Myocyte (in vitro differentiated cells): ENCODE results near the gene SDF2. TPM values are rescaled to one million over a fixed set of nuclear protein-coding genes. Genes with fewer than 3 reads are reported as not detected.

Experiments used
- DNase-seq: peaks from one replicate; pipeline ENCODE4 v3.0.0-alpha.2; 2012; ENCODE audit warnings: low read depth
- polyA plus RNA-seq: library from polyadenylated mRNA; unstranded; fragments of >200 nt; gene quantifications from one replicate; pipeline ENCODE4 v1.2.1, GENCODE V29; 2012; ENCODE audit warnings: missing spikeins
- total RNA-seq: library from RNA; depleted of rRNA; stranded (reverse); fragments of >200 nt; gene quantifications from 2 replicates; pipeline ENCODE4 v1.2.3, GENCODE V29; 2014

The SDF2 gene
- total RNA-seq: 36.3 and 39.7 TPM in 2 replicates
- 81.4 TPM for polyA plus RNA-seq

DNA sequence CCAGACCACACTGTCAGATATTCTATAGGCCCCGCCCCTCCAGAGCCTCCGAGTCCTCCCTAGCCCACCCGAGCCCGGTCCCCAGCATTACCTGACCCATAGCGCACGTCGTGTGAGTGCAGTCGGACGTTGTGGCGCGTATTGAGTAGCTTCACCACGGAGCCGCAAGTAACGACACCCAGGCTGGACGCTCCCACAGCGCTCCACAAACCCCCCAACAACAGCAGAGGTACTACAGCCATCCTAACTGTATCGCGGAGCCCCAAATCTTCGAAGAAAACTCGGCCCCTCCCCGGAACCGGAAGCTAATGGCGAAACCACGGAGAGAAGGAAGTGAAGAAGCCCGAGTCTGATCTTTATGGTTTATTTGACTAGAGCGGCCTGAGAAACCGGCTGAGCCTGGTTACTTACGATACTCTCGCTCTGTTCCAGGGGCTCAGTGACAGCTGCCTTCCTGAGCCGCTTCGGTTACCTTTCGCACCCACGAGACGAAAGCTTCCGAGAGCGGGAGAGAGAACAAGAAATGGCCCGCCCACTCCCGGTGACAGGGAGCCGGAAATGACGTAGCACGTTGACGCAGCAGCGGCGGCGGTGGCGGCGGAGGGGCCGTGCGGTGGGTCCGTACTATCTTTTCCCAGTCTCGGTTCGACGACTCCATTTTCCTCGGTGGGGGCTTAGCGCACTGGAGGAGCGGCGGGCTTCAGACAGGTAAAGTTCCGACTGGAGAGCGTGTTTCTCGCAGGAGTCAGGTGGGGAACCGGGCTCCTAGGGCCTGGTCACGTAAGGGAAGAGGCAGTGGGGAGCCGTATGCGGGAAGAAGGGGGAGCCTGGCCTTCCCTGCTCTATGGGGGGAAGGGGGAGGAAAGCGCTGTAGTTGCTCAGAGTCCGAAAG is at the start of gene SDF2, which contains the start of gene SUPT6H:
SDF2 (minus strand) TSS at position 272 of the 892 bp plus-strand sequence; CDS start at position 242, 30 bp downstream.
SUPT6H (plus strand) TSS at position 571 of the 892 bp plus-strand sequence. CDS start 11,197 bp downstream, outside the sequence.
- DNase-seq: peak; percentile 92

DNA sequence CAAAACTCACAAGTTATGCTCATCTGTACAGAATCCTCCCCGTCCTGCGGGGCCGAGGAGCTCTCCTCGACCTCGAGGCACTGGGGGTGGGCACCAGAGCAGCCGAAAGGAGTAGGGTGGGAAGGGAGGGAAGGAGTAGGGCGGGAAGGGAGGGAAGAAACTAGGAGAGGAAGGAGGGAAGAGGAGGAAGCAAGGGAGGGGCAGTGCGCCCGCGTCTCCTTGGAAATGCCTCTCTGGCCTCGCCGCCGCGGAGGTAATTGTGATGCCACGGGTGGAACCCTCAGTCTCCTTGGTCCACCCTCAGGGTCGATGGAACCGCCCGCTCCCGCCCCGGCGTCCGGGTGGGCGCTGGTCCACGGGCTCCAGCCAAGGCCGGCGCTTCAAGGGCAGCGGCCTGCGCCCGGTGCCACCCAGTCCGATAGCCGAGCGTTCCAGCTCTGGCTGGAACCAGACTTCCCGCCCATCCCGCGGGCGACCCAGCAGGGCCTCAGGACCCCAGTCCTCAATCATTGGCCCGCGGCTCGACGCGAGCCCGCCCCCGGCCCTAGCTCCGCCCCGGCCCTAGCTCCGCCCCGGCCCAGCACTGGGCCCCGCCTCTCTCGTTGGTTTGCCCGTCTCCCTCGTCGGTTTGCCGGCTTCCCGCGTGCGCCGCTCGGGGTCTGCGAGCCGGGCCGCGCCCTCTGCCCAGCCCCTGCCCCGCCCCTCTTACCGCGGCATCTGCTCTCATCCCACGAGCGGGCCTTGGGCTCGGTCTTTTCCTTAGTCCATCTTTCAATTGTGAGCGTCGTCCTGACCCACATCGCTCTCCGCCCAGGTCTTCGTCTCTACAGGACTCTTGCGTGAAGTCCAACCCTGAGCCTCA is 49.4 kb upstream of the SDF2 start:
- peak; percentile 90 for DNase-seq

DNA sequence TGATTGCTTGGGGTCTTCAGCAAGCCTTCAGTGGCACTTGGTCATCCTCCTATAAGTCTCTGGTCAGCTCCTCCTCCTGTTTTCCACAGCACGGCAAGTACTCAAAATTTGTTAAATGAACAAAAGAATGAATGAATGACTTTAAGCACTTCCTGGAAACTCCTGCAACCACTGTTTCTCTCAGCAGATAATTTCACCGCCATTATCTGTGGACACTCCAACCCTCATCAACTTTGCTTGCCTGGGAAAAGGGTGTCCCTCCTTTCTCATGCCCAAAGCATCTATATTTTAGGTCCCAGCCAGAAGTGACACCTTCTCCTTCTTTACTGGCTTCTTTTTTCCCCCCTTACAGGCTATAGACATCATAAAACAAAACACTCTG is 45.6 kb upstream of the SDF2 start:
- no peak for DNase-seq

DNA sequence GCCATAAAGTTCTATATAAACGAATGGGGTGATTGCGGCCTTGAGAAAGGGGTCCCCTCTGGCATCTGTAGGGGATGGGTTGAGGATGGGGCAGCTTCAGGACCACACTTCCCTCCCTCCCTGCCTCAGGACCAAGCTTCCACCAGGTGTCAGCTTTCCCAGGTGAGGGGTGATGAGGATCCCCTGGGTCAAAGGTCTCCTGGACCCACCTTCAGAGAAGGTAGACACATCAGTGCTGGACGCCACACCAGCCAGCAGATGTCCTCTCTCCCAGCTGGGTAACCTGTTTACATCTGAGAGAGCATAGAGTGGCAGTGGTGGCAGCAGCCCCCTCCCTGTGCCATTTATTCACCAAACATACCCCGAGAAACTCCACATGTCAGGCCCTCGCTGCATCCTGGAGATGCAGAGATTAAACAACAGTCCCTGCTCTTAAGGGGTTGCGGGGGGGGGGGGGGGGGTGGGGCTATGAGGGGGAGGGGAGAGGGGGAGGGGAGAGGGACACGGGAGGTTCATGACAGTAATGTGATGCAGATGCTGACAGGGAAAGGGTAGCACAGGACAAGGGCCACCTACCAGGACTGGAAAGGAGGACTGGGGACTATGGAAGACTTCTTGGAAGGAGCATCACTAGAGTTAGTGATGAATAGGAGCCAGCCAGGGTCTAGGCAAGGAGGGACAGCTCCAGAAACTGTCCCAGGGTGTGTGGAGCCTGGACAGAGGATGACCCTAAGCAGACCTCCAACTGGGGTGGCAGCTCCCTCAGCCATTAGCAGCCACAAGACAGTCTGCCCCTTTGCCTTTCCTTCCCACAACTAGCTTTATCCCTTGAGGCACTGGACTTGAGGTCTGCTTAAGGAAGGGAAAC is 45.0 kb upstream of the SDF2 start:
- no peak for DNase-seq

GRCh38 chr17:28705728-28706334 is 44.1 kb upstream of the SDF2 start:
- no peak for DNase-seq

DNA sequence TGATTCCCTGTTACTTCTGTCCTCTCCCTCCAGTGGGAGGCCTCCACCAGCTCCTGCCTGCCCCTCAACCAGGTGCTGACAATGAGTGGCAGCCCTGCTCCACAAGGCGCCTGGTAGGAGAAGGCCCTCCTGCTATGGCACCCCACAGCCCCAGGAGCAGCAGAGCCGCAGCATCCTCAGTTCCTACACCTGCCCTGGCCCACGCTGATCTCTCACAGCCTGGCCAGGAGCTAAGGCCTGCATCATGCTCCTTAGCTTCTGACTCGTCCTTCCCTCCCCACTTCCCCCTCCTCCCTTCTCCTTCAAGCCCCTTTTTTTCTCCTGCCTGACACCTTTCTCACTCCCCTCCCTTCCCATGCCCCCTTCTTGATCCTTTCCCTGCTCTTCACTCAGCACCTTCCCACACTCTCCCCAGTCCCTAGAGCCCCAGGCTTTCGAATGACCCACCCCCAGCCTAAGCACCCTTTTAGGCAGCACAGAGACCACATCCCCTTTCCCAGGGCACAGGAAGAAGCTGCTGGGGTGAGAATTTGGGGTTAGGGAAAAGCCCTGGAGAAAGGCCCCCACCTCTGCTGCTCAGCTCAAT is 43.5 kb upstream of the SDF2 start:
- no peak for DNase-seq

- no peak for DNase-seq
Measured at GRCh38 chr17:28704219-28704858, 42.6 kb upstream of the SDF2 start.

- DNase-seq: no peak
Measured at GRCh38 chr17:28703552-28704218, 42.0 kb upstream of the SDF2 start.

DNA sequence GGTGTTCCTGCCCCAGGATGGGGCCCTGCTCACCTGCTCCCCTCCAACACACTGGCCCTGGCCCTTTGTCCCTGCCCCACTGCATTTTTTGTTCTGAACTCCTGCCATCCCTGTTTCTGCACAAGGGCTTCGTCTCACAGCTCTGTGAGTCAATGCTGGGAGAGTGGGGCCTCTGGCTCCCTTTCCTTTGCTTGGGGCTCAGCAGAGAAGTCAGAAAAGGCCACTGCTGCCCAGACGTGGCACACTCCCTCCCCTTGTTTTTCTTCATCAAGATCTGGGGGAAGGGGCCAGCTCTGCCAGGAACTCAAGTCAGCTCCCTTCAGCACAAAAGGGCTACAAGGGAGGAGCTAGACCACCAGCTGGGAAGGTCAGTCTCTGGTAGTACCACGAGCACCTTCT is 41.0 kb upstream of the SDF2 start:
- no peak for DNase-seq

DNA sequence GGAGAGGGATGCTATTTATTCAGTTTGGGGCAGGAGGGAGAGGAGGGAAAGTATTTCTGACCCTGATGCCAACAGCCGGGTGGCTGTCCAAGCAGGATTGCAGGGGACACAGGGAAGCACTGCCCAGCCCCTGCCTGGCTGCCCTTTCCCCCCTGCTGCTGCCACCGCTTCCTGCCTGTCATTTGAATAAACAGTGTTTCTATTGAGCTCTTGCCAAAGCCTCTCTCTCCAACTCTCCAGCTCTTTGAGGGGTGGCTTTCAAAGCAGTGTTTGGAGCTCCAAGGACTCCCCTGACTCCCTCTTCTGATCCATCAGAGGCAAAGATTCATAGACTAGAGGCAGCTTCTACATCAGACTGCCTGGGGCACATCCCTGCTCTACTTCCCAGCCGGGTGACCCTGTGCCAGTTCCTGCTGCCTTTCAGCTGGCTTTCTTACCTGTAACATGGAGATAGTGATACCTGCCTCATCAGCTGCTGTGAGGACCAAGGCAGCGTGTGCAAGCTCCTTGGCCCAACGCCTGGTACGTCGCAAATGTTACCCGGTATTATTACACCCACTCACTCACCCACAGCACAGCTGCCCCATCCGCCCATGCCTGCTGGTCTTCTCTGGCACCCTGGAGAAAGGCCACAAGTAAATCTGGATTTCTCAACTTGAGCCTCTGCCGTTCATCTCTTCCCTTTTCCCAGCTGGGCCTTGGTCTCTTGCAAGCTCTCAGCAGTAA is 40.5 kb upstream of the SDF2 start:
- DNase-seq: peak; percentile 65

DNA sequence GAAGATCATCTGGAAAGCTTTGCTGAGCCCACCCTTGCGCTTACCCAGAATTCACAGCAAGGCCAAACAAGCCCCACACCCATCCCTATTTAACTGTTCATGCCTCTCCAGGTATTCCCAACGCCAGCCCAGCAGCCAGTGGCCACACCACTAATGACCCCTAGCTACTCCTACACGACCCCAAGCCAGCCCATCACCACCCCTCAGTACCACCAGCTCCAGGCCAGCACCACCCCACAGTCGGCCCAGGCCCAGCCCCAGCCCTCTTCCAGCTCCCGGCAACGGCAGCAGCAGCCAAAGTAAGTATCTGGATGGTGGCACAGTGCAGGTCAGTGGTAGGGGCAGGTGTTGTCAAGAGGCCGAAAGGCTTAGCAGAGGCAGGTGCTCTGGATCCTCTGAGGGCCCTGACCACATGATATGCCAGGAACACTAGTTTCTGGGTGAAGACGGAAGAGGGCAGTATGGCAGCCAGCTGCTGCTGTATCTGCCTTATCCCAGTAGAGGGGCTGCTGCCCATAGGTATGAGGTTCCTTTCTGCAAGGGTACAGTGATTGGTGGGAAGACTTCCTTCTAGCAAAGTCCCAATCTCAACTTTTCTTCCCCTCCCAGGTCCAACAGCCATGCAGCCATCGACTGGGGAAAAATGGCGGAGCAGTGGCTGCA is 39.3 kb upstream of the SDF2 start:
- DNase-seq: no peak

GRCh38 chr17:28700278-28700677 is 38.6 kb upstream of the SDF2 start:
- DNase-seq: no peak

GRCh38 chr17:28698253-28698941 is 36.7 kb upstream of the SDF2 start:
- DNase-seq: no peak

DNA sequence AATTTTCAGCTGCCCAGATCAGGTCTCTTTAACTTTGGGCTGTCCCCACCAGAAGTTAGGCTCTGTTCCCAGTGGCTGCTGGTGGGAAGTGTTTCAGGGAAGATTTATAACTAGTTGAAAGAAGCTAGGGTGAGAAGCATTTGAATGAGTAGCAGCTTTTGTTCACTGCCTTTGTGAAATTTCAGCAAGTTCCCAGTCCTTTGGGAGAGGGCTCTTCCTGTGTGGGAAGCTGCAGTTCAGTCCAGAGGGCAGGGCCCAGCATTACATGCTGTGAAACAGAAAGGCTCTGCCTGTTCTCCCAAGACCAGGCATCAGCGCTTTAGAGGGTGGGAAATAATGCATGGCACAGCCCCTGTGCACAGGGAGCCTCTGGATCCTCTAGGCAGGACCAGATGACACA is 32.2 kb upstream of the SDF2 start:
- DNase-seq: no peak

DNA sequence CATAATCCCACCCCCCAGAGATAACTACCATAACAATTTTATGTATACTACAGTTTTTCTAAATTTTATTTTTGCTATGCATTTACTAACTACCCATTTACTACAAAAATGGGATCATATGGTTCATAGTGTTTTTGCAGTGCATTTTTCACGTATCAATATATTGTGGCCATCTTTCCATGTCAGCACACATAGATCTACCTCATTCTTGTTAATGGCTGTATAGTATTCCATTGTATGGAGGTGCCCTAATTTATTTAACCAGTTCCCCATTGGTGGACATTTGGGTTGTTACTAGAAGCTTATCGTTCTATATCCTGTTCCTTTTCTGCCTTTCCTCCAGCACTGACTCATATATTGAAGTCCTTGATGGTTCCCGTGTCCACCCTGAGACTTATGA is 27.3 kb upstream of the SDF2 start:
- no peak for DNase-seq

GRCh38 chr17:28688481-28688880 is 26.8 kb upstream of the SDF2 start:
- no peak for DNase-seq

DNA sequence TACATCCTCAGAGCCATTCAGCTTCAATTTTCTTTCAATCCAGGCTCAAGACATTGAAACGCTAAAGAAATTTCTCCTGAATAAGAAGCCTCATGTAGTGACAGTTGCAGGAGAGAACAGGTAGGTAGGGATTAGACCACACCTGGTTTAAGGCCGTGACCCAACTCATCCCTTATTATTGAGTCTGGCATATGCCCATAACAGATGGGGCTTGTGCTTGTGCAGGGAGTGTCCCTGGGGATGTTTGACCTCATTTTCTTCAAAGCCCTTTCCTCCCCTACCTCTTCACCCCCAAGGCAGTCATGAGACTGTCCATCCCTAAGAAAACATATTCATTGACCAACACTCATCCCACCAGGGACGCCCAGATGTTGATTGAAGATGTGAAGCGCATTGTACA is 24.6 kb upstream of the SDF2 start:
- no peak for DNase-seq
